ENCODE data around the gene PHAF1.

DNA sequence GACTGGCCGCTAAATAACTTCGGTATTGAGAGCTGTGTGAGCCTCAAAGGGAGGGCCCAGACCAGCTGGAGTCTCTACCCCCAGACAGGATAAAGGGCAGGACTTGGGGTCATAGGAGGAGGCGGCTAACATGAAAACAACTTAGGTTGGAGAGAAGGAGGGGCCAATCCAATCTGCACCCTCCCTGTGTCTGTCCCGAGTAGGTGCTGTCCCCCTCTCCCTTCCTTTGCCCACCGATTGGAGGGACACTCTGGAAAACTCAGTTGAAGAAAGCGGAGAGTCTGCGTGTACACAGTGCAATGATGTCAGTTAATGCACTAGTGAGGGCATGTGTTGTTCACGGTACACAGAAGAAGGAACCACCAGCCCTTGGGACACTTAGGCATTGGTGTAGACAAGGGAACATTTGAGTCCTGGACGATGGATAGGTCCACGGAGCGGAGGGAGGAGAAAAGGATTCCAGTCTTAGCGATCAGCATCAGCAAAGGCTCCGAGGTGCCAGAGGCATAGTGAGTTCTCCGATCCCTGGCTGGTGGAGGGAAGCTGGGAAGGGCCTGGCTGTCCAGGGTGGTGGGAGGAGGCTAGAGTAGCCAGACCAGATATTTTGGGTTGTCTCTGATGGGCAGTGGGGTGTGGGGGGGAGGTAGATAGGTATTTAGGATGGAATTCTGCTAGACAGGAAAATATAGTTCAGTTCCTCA is 61.4 kb downstream of the PHAF1 start:
- TF ChIP-seq, protein P1, sequence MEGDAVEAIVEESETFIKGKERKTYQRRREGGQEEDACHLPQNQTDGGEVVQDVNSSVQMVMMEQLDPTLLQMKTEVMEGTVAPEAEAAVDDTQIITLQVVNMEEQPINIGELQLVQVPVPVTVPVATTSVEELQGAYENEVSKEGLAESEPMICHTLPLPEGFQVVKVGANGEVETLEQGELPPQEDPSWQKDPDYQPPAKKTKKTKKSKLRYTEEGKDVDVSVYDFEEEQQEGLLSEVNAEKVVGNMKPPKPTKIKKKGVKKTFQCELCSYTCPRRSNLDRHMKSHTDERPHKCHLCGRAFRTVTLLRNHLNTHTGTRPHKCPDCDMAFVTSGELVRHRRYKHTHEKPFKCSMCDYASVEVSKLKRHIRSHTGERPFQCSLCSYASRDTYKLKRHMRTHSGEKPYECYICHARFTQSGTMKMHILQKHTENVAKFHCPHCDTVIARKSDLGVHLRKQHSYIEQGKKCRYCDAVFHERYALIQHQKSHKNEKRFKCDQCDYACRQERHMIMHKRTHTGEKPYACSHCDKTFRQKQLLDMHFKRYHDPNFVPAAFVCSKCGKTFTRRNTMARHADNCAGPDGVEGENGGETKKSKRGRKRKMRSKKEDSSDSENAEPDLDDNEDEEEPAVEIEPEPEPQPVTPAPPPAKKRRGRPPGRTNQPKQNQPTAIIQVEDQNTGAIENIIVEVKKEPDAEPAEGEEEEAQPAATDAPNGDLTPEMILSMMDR (IDR thresholded peaks at IDR 0.05), result no peak
- peak in 1 of 4 donors; percentile 6 for TF ChIP-seq POLR2A (IDR thresholded peaks at IDR 0.05)

All from esophagus squamous epithelium (tissue), 4 donors.